Lower leg skin (tissue), 3 donors: ENCODE data around the gene ALDH18A1.

Experiments
- CTCF ChIP-seq, 3 donors: fragments of 450-650 bp; IDR thresholded peaks; one replicate each; pipeline ENCODE4 v1.5.1; 2016; ENCODE audit warnings: antibody characterized with exemption in 3 of 3, mild to moderate bottlenecking in 3 of 3, moderate library complexity in 2 of 3
- POLR2A ChIP-seq, 2 donors: fragments of 450-650 bp; IDR thresholded peaks; one replicate each; pipeline ENCODE4 v1.6.1; 2016 to 2017; ENCODE audit warnings: antibody characterized with exemption in 2 of 2, mild to moderate bottlenecking in 1 of 2, moderate library complexity in 1 of 2

GRCh38 chr10:95605163-95605562 lies 51.3 kb downstream of the ALDH18A1 start:
- TF ChIP-seq CTCF (IDR thresholded peaks at IDR 0.05) (no peak), POLR2A (IDR thresholded peaks at IDR 0.05) (no peak)
